ENCODE results near the gene DISC1.

The DISC1 gene

DNA sequence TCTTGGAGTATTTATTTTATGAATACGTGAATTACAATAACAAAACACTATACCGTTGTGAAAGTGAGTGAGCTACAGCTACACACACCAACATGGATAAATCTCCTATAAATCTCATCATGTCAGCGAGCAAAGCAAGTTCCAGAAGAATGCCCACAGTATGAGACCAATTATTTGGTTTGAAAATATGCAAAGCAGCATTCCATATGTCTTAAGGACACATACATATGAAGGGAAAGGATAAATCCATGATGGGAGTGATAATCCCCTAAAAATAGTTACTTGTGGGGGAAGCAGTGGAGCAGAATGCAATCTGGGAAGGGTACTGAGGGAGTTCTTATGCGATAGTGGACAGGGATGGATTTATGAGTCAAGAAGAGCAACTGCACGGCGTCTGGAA lies 261.3 kb downstream of the DISC1 start:
- TF ChIP-seq, protein P1, sequence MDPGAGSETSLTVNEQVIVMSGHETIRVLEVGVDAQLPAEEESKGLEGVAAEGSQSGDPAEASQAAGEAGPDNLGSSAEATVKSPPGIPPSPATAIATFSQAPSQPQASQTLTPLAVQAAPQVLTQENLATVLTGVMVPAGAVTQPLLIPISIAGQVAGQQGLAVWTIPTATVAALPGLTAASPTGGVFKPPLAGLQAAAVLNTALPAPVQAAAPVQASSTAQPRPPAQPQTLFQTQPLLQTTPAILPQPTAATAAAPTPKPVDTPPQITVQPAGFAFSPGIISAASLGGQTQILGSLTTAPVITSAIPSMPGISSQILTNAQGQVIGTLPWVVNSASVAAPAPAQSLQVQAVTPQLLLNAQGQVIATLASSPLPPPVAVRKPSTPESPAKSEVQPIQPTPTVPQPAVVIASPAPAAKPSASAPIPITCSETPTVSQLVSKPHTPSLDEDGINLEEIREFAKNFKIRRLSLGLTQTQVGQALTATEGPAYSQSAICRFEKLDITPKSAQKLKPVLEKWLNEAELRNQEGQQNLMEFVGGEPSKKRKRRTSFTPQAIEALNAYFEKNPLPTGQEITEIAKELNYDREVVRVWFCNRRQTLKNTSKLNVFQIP (CRISPR knock-in tag; IDR thresholded peaks at IDR 0.05; ENCODE audit: borderline replicate concordance, low read depth) = no peak
- no peak for TF ChIP-seq OSR1 (CRISPR knock-in tag; IDR thresholded peaks at IDR 0.05)
- no peak for TF ChIP-seq RARB (CRISPR knock-in tag; IDR thresholded peaks at IDR 0.05)
- TF ChIP-seq ZC3H10 (CRISPR knock-in tag; IDR thresholded peaks at IDR 0.05) = no peak
- ATAC-seq = no peak

DNA sequence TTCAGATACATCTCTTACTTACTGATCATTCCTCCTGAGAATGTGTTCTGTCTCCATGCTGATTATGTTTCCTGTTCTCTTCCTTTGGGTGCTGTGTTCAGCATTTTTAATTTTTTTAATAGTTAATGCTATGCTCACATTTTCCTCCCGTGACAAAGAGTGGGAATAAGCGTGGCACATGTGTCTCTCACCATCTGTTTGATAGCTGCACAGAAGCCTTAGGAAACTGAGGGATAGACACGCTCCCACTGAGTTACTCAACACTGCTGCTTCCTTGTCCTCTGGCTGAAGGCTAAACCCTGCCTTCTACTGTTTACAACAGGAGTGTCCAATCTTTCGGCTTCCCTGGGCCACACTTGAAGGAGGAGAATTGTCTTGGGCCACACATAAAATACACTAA lies 264.2 kb downstream of the DISC1 start:
- ATAC-seq = no peak
- TF ChIP-seq SNAI2 (CRISPR knock-in tag; IDR thresholded peaks at IDR 0.05) (no peak), TOX (CRISPR knock-in tag; IDR thresholded peaks at IDR 0.05; ENCODE audit: borderline replicate concordance) (no peak), TCF4 (CRISPR knock-in tag; IDR thresholded peaks at IDR 0.05; ENCODE audit: borderline replicate concordance) (no peak), ZNF565 (CRISPR knock-in tag; conservative IDR thresholded peaks at IDR 0.05; ENCODE audit: low read depth) (no peak), ISL1 (CRISPR knock-in tag; IDR thresholded peaks at IDR 0.05) (no peak), OSR1 (CRISPR knock-in tag; IDR thresholded peaks at IDR 0.05) (no peak), ZFP30 (CRISPR knock-in tag; IDR thresholded peaks at IDR 0.05) (no peak), BACH2 (CRISPR knock-in tag; IDR thresholded peaks at IDR 0.05; ENCODE audit: borderline replicate concordance) (no peak)
- TF ChIP-seq, protein P2, sequence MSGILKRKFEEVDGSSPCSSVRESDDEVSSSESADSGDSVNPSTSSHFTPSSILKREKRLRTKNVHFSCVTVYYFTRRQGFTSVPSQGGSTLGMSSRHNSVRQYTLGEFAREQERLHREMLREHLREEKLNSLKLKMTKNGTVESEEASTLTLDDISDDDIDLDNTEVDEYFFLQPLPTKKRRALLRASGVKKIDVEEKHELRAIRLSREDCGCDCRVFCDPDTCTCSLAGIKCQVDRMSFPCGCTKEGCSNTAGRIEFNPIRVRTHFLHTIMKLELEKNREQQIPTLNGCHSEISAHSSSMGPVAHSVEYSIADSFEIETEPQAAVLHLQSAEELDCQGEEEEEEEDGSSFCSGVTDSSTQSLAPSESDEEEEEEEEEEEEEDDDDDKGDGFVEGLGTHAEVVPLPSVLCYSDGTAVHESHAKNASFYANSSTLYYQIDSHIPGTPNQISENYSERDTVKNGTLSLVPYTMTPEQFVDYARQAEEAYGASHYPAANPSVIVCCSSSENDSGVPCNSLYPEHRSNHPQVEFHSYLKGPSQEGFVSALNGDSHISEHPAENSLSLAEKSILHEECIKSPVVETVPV (CRISPR knock-in tag; IDR thresholded peaks at IDR 0.05) = no peak
- TF ChIP-seq, protein P3, sequence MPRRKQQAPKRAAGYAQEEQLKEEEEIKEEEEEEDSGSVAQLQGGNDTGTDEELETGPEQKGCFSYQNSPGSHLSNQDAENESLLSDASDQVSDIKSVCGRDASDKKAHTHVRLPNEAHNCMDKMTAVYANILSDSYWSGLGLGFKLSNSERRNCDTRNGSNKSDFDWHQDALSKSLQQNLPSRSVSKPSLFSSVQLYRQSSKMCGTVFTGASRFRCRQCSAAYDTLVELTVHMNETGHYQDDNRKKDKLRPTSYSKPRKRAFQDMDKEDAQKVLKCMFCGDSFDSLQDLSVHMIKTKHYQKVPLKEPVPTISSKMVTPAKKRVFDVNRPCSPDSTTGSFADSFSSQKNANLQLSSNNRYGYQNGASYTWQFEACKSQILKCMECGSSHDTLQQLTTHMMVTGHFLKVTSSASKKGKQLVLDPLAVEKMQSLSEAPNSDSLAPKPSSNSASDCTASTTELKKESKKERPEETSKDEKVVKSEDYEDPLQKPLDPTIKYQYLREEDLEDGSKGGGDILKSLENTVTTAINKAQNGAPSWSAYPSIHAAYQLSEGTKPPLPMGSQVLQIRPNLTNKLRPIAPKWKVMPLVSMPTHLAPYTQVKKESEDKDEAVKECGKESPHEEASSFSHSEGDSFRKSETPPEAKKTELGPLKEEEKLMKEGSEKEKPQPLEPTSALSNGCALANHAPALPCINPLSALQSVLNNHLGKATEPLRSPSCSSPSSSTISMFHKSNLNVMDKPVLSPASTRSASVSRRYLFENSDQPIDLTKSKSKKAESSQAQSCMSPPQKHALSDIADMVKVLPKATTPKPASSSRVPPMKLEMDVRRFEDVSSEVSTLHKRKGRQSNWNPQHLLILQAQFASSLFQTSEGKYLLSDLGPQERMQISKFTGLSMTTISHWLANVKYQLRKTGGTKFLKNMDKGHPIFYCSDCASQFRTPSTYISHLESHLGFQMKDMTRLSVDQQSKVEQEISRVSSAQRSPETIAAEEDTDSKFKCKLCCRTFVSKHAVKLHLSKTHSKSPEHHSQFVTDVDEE (CRISPR knock-in tag; IDR thresholded peaks at IDR 0.05) = no peak

DNA sequence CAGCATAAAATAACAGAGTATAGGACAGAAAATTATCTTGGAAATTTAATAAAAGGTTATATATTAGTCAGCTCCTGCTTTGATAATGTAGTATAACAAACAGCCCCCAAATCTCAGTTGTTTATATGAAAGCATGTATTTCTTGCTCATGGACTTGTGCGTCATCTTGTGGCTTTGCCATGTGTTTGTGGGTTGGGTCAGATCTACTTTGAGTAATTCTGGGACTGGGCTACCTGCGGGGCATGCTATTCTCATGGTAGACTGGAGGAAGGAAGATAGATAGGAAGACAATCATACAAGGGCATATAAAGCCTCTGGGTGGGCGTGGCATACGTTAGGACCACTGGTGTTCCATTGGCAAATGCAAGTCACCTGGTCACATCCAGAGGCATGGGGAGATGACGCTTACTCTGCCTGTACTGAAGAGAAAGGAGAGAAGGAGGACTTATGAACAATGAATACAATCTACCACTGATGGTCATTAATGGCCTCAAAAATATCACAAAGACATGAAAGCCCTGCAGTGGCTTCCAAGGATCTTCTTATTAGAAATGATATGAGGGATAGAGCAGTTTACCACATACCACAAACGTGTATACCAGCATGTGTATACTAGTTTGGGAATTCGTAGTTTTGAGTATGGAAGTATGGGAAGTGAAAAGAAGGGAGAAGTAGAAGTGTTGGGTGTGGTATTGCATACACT lies 267.0 kb downstream of the DISC1 start:
- no peak for ATAC-seq
- TF ChIP-seq ARNTL (CRISPR knock-in tag; IDR thresholded peaks at IDR 0.05; ENCODE audit: borderline replicate concordance, low read depth) (no peak), ISL1 (CRISPR knock-in tag; IDR thresholded peaks at IDR 0.05) (no peak), TOX (CRISPR knock-in tag; IDR thresholded peaks at IDR 0.05; ENCODE audit: borderline replicate concordance) (no peak), GLIS3 (CRISPR knock-in tag; IDR thresholded peaks at IDR 0.05) (no peak), ESRRG (CRISPR knock-in tag; IDR thresholded peaks at IDR 0.05) (no peak), SNAI2 (CRISPR knock-in tag; IDR thresholded peaks at IDR 0.05) (no peak), RARB (CRISPR knock-in tag; IDR thresholded peaks at IDR 0.05) (no peak), ZFP30 (CRISPR knock-in tag; IDR thresholded peaks at IDR 0.05) (no peak), PPARA (CRISPR knock-in tag; IDR thresholded peaks at IDR 0.05; ENCODE audit: borderline replicate concordance) (no peak), TCF4 (CRISPR knock-in tag; IDR thresholded peaks at IDR 0.05; ENCODE audit: borderline replicate concordance) (no peak), OSR1 (CRISPR knock-in tag; IDR thresholded peaks at IDR 0.05) (no peak), ZNF565 (CRISPR knock-in tag; conservative IDR thresholded peaks at IDR 0.05; ENCODE audit: low read depth) (no peak), CSDC2 (CRISPR knock-in tag; IDR thresholded peaks at IDR 0.05) (no peak), ZNF70 (CRISPR knock-in tag; IDR thresholded peaks at IDR 0.05) (no peak), ZFP3 (CRISPR knock-in tag; IDR thresholded peaks at IDR 0.05) (no peak)
- TF ChIP-seq, protein P4, sequence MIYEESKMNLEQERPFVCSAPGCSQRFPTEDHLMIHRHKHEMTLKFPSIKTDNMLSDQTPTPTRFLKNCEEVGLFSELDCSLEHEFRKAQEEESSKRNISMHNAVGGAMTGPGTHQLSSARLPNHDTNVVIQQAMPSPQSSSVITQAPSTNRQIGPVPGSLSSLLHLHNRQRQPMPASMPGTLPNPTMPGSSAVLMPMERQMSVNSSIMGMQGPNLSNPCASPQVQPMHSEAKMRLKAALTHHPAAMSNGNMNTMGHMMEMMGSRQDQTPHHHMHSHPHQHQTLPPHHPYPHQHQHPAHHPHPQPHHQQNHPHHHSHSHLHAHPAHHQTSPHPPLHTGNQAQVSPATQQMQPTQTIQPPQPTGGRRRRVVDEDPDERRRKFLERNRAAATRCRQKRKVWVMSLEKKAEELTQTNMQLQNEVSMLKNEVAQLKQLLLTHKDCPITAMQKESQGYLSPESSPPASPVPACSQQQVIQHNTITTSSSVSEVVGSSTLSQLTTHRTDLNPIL (CRISPR knock-in tag; IDR thresholded peaks at IDR 0.05; ENCODE audit: low read depth) = no peak
- TF ChIP-seq, protein P3 (CRISPR knock-in tag; IDR thresholded peaks at IDR 0.05) = no peak
- TF ChIP-seq, protein P5, sequence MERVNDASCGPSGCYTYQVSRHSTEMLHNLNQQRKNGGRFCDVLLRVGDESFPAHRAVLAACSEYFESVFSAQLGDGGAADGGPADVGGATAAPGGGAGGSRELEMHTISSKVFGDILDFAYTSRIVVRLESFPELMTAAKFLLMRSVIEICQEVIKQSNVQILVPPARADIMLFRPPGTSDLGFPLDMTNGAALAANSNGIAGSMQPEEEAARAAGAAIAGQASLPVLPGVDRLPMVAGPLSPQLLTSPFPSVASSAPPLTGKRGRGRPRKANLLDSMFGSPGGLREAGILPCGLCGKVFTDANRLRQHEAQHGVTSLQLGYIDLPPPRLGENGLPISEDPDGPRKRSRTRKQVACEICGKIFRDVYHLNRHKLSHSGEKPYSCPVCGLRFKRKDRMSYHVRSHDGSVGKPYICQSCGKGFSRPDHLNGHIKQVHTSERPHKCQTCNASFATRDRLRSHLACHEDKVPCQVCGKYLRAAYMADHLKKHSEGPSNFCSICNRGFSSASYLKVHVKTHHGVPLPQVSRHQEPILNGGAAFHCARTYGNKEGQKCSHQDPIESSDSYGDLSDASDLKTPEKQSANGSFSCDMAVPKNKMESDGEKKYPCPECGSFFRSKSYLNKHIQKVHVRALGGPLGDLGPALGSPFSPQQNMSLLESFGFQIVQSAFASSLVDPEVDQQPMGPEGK (CRISPR knock-in tag; IDR thresholded peaks at IDR 0.05; ENCODE audit: borderline replicate concordance) = no peak
- TF ChIP-seq, protein P1 (CRISPR knock-in tag; IDR thresholded peaks at IDR 0.05; ENCODE audit: borderline replicate concordance, low read depth) = no peak
